ENCODE data around the gene MLN.

MLN gene

DNA sequence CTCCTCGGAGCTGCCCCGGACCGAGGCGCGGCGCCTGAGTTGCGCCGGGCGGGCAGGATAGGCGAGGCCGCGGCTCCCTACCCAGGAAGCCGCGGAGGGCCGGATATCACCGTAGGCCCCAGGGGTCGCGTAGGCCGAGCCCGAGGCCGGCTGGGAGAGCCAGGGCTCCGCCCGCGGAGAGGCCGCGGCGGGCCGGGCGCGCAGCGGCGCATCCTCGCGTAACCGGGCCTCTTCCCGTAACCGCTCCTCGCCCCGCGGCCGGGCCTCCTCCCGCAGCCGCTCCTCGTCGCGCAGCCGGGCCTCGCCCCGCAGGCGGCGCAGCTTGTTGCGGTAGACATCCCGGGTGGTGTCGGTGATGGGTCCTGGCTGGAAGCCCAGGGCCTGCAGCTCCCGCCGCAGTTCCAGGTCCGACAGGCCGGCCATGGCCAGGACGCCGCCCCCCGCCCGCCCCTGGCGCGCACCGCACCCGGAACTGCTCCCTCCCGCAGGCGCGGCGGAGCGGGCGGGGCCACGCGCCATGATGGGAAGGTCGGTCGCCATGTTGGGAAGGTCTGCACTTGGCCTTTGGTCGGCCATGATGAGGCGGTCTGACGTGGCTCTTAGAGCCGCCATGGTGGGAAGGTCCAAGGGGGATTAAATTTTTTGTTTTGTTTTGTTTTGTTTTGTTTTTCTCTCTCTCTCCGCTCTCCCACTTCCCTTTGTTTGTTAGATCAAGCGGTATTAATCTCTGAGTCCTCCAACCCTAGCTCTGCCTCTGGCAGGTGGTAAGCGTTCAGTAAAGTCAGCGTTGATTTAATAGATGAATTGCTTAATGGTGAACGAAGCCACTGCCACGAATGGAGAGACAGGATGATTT lies 14.9 kb downstream of the MLN start, which contains the start of gene LEMD2:
Gene LEMD2 (minus strand): TSS at position 437 of the 856 bp plus-strand sequence. CDS start 14 bp downstream, at position 423.
- peak; percentile 93 for DNase-seq

DNA sequence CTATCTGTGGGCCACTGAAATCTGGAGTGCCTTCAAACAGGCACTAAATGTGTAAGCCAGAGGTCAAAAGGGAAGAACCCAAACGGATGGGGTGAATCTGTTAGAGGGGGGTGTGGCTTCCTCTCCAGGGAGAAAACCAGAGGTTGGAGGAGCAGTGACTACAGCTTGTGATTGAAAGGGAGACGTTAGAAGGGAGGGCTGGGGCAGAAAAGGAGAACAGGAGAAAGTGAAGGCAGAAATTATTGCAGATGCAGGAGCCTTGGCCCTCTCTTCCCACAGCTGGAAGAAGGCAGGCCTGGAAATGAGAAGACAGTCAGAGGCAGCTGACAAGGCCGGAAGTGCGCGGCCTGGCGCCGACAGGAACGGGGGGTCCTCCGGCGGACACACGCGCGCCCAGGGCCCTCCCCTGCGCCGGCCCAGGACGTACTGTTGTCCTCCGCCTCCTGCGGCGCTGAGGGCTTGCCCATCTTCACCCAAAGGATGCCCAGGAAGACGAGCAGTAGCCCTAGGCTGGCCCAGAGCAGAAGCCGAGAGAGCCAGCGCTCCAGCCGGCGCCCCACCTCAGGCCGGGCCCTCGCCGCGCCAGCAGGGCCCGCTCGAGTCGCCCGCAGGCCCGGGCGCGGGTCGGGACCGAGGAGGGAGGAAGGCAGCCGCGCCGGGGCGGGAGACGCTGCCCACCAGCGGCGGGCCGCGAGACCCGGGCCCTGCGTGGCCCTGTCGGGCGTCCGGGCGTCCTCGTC lies 15.7 kb downstream of the MLN start:
- DNase-seq = peak; percentile 58

DNA sequence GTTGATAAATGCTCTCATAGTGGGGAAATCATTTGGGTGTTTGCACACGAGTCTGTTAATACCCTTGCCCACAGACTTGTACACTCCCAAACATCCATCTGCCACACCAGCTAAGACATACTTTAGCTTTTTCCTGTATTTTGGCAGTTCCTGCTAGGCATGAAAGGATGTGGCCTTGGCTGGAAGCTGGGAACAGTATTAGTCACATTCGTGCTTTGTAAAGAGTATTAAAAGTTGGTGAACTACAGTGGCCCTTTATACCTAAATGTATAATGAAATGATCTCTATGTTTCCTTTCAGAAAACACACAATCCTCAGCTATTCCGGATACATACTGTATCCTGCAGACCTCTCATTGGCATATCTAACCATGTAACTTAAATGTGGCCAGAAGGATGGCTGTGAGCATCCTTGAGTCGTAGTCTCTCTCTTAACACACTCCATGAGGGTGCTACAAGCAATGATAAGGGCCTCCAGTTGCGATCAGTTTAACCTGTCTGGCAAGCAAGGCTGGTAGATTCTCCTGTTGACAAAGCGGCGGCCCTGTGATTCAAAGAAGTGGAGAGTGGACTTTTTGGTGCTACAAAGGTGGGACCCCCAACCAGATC lies 16.4 kb downstream of the MLN start:
- no peak for DNase-seq

DNA sequence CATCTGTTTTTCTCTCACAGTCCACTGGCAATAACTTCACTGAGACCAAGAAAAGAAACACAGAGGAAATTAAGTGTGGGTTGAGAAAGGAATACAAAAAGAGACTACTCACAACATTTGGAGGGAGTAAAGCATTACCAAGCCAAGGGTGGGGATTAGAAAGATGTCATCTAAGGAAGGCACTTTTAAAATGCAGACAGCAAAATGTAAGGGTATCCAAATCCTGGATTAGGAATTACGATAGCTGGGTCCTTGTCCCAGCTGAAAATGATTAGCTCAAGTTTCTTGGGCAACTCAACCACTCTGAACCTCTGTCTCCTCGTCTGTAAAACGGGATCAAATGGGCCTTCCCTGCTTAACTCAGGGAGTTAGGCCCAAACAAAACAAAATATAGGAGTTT lies 17.1 kb downstream of the MLN start:
- no peak for DNase-seq

DNA sequence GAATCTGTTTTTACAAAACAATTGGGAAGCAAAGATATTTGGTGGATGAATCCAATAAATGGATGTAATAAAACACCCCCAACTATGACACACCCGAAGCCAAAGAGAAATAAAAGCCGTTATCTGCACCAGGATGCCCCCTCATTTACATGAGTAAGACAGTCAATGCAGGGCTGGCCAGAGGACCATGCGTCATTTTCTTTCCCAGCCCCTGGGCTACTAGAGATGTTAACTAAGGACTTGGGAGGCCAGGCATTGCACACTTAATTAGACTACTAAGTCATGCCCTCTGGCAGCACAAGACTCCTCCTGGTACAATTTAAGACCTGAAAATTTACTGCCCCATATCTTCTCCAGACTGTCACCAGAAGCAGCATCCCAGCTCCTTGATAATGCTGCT lies 18.0 kb downstream of the MLN start:
- no peak for DNase-seq

DNA sequence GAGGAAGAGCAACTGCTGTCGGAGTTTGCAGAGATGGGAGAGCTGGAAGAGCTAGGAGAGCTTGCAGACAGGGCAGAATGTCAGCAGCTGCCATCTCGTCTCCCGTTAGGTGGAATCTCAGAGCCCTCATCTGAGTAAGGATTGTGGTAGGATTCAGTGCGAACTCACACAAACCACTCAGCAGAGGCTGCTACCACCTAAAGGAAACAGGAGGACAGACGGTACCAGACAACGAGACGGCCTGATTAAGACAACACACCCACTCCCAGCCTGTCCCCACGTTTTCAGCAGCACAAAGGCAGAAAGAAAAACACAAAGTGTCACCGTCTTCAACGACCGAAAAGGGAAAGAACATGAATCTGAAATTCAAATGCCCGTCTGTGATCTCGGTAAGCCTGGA lies 19.0 kb downstream of the MLN start:
- no peak for DNase-seq

DNA sequence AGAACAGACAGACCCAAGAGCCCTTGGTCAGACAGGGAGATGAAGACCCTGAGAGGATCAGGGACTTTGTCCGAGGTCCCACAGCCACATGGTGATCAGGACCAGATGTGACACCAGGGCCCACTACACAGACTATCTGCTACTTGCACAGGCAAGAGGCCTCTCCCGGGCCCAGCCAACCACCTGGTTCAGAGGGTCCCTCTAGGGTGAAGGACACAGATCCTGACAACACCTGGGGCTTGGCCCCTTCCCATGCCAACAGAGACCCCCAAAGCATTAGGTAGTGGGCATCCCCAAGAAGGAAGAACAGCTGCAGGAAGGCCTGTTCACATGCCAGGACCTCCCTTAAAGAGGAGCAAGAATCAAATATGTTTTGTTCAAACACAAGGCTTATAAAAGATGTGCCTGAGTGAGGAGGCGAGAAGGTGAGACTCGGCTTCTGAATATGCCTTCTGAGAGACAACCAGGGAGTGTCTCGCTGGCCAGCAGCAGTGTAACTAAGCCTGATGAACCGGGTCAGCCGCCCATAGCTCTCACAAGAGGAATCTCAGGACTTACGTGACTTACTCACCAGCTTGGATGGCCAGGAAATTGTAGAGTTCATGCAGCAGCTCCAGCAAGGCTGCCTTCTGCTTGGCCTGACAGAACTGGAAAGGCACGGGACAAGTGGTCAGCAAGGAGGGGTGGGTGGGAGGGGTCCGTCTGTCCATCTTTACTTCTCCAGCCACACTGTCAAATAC lies 19.9 kb downstream of the MLN start:
- DNase-seq = no peak

DNA sequence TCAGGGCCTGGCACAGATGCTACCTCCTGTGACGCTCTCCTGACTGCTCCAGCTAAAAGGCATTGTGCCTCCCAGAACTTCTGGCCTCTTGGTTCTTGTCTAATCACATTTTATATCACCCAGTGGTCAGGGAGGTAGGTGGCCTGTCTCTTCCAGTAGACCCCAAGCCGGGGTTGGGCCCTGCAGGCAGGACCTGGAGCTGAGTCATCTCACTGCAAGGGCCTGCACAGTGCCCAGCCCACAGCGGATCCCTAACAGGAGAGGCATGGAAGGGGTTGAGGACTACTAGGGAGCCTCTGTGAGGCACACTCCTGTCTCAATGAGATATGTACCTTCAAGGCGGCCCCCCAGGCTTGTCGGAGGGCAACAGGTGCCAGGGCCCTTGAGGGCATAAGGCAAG lies 21.2 kb downstream of the MLN start:
- DNase-seq = no peak

DNA sequence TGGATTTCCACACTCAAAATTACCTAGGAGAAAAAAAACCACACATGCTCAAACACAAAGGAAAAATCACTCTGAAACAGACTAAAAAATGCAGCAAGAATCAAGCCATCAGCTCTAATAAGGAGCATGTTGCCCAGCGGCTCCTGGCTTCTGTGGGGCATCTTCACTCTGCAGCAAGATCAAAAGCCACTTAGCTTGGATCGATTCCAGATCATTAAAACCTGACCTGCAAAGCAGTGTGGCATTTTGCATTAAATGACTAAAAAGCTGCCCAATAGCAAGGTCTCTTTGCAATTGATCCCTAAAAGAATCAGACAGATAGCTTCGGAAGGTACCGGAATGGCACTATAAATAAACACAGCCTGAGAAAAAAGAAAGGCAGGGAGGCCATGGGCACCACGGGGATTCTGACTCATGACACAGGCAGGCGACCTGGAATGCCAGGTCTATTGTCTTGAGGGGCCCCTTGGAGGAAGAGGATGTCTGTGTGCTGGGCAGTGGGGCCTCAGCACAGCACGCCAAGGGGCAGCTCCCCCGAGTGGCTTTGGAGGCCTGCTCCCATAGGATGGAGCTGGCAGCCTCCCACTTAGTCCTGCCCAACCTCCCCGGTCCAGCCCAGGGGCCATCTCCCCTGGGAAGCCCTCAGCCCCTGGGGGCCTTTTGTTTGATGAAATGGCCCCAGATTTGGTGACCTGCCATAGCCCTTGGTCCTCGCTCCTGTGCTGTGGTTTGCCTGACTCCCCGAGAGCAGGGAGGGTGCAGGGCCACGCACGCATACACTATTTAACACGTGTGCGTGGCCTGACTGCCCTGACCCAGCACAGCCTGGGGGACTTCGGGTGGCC lies 22.4 kb downstream of the MLN start:
- no peak for DNase-seq

DNA sequence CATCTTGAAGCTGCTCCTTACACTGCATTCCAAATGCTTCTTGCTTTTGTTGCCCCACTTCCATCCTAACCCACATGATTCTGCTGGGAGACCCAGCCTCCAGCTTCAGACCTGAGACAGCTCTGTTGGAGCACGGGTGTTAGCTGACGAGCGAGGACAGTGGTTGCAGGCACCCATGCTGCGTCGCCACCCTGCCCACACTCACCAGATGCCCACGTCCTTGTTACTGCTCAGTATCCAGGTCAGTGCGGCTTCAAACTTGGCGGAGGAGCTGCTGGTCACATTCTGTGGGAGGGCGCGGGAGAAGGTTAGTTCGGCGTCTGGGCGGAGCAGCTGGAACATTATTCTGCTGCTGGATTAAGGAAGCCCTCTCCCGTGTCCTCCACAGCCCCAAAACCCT lies 23.9 kb downstream of the MLN start:
- no peak for DNase-seq

DNA sequence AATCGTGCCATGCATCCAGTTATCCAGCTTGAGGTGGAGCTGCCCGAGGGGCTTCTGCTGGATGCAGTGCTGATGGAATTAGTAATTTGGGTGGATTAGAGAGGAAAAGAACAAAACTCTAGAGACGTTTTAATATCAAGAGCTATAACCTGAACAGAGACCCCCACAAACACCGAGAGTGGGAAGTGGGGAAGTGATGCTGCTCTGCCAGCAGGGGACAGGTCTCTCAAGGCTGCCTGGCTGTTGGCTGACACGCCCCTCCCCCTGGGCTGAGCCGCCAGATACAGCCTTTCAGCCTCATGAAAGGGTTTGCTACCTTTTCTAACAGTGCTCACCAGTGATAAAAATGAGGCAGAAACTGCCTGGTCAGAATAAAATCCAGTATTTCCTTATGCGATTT lies 24.5 kb downstream of the MLN start:
- no peak for DNase-seq

DNA sequence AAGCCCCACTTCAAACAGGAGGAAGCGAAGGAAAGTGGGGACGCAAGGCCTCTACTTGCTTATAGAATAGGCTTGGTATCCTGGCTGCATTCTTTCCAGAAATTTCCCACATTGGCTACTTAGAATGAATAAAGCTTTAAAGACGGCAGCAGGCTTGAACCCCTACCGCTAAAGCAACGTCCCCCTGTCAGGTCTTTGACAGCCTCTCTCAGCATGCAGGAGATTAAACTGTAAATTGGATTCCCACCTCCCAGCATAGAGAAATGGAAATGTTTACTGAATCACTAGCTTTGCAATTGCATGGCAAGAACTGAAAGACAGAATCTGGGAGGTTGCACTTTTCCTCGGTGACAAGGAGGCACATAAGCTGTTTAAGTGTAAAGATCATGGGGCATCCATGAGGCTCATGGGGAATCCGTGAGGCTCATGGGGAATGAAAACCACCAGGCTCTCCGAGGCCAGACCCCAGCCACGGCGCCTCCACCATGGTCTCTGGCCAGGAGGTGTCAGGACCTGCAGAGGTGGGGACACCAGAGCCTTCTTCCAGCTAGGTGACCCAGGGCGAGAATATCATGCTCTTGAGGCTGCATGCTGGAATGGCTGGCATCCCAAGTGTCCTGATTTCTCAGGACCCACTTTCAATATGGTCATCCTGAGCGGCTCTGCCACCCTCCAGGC lies 25.2 kb downstream of the MLN start:
- no peak for DNase-seq

DNA sequence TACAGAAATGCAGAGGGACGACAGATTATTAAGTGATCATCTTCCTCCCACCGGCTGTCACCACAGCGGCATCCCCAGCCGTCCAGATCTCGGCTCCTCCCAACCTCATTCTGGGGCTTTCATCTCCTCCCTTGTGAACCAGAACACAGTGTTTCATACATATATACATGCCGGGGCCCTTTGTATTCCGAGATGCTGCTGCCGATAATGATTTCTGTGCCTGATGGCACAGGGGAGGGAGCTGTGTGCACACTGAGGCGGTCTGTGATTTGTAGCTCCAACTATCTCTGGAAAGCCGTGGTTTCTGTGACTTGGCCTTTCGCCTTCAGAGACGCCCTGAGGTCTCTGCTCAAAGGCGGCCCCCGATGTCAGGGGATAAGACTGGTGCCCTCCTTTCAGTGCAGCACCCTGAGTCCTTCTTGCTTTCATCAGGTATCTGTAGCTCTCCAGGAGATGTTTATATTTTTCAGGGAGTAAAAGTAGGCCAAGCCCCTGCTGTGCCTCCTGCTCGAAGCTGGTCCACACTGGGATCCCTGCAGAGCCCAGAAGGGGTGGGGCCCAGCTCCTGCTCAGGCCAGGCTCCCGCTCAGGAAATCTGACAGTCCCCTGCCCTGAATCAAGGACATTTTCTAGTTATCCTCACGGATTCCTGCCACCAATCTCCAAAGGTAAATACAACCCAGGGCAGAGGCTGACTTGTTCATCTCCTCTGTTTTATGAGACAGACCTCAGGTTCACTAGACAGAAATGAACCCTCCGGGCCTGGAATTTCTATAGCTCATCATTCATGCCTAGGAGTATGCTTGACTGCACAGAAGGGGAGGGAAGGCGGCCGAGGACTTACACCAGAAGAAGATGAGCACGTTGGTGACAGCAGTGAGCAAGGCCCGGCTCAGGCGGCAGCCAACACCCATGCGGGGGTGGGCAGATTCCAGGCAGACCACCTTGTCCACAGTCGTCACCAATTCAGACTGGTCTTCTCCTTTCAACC lies 26.1 kb downstream of the MLN start:
- DNase-seq = no peak

DNA sequence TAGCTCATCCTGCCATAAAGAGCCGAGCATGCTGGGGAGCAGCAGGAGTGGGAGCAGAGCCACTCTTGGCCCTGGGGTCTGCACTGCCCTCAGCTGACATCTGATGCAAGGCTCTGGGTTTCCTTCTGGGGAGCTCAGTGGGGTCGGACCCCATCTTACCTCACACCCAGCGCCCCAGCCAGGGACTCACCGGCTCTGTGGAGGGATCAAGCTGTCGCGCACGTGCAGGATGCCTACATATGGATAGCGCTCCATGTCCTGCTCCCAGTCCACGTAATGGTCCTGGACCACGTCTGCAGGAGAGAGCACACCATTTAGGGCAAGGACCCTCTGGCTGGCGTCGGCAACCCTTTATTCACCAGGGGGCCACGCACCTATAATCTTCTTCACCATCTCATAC lies 27.0 kb downstream of the MLN start:
- no peak for DNase-seq

DNA sequence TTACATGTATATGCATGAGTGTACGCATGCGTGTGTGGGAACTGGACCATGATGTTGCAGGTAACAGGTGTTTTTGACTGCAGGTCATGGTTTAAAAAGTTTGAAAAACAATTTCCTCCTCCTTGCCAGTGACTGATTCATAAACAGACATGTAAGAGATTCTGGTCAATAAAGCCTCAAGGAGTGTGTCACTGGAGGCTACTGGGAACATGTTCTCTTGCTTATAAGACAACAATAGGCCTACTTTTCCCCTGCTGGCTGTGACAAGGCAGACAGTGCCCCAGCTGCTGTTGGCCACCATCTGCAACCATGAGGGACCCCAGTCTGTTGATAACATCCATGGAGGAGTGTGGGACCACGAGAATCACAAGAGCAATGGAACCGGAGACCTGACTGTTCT lies 27.6 kb downstream of the MLN start:
- no peak for DNase-seq

DNA sequence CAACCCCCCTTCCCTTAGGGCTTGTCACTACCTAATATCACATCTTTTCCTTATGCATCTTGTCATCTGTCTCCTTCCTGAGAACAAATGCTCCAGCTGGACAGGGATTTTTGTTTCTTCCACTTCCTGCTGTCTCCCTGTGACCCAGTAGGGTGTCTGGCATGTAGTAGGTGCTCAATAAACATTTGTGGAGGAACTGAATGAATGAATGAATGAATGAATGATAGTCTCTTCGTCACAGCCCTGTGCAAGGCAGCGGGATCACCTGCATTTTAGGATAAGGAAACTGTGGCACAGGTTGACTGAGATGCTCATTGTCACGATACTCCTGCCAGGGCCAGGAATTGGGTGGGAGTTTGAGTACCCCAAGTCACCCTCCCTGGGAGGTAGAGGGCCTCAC lies 29.0 kb downstream of the MLN start:
- DNase-seq = no peak

DNA sequence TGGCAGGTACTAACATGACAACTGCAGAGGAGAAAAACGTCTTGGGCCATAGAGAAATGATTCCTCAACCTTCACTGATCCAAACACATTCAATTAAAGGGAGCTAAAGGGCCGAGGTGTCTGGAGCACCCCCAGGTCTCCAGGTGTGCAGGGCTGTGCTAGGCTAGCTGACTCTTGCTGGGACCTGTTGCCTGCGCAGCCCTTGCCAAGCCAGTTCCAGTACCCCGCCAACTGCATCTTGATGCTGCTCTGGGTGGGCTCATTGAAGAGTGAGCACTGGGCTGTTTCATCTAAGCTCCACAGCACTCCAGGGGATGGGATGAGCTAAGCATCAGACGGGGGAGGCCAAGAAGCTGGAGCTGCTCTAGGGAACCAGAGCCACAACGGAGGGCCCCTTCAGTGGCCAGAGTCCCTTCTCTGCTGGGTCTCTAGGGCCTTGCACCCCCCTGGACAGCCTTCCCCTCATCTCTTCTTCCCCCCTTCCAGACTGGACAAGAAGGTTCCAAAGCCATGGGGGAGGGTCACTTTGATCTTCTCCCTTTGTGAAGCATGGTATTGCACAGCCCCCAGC lies 30.8 kb downstream of the MLN start:
- DNase-seq = no peak

DNA sequence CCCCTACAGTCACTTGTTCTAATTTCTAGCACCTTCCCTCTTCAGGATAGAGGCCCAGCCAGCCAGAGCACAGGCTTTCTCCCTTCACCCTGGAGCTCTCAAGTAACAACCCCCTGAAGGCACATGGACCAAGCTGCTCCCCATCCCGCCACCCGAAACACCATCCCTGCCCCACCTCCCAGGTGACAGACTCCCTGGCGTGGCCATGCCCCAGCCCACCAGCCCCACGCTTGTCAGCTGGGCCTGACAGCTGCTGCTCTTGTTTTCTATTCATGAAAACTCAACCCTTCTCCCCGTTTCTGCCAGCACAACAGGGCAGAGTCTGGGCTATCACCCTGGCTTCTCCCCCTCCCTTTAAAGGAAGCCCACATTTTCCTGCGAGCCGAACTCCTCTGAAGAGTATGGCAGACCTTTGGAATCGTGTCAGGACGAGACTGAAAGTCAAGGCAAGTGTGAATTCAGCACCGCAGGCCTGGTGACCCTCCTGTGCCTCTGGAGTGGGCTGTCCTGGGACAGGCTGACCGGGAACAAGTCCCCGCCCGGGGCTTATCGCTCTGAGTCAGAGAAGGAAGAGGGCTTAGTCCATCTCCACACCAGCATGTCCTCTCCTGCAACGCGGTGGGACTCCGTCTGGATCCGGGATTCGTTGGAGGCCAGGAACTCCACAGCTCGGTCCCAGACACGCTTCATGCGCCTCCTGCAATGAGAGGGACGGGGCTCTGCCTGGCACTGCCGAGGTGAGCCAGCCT lies 31.5 kb downstream of the MLN start:
- no peak for DNase-seq

Measured in stimulated activated CD4-positive, alpha-beta T cell treated with anti-CD3 and anti-CD28 coated beads, Interleukin-4, amount 100 ng/mL, for 24 hours (primary cell).